ENCODE results near the gene RAC3. TPM values are rescaled to one million over a fixed set of nuclear protein-coding genes. Genes with fewer than 3 reads are reported as not detected.

Gene RAC3
- total and polyA plus RNA-seq, 10 donors = 0.60 to 3.4 (median 1.1) TPM; not detected in 2

GRCh38 chr17:82006468-82007227 is 24.8 kb upstream of the RAC3 start:
- TF ChIP-seq POLR2AphosphoS5 (IDR thresholded peaks at IDR 0.05) = no peak
- TF ChIP-seq CTCF (IDR thresholded peaks at IDR 0.05 in 8 of 11, conservative IDR thresholded peaks at IDR 0.05 in 3 of 11) = no peak
- no peak for TF ChIP-seq POLR2A (IDR thresholded peaks at IDR 0.05)
- peaks cover 0 to 13% (median 2%) of the 10 kb centered on the region in 6 donors for H3K4me1 ChIP-seq
- H3K36me3 ChIP-seq = peaks cover 0 to 35% (median 2%) of the 10 kb centered on the region in 6 donors
- no peak for DNase-seq
- H3K27ac ChIP-seq = no peak overlapping the region
- H3K27me3 ChIP-seq (replicated peaks in 1 of 7) = no peaks in the 10 kb centered on the region
- no peak overlapping the region for H3K4me3 ChIP-seq
- intact Hi-C loops (cut with DNase I; ENCODE audit: low total_unique reads) = no loop called here
- no peaks in the 10 kb centered on the region for H3K9me3 ChIP-seq
- WGBS, 5 donors = 83 to 88% (median 87%) methylated on average over 19 to 24 of the region's 24 CpGs

GRCh38 chr17:82007228-82007494 is 24.3 kb upstream of the RAC3 start:
- TF ChIP-seq POLR2AphosphoS5 (IDR thresholded peaks at IDR 0.05) (no peak), CTCF (IDR thresholded peaks at IDR 0.05 in 8 of 11, conservative IDR thresholded peaks at IDR 0.05 in 3 of 11) (no peak), POLR2A (IDR thresholded peaks at IDR 0.05) (no peak)
- H3K4me1 ChIP-seq = peaks cover 0 to 16% (median 4%) of the 10 kb centered on the region in 6 donors
- no peaks in the 10 kb centered on the region for H3K9me3 ChIP-seq
- no peak overlapping the region for H3K27ac ChIP-seq
- intact Hi-C loops (cut with DNase I; ENCODE audit: low total_unique reads) = no loop called here
- H3K4me3 ChIP-seq = no peak overlapping the region
- DNase-seq = no peak
- H3K27me3 ChIP-seq (replicated peaks in 1 of 7) = no peaks in the 10 kb centered on the region
- peaks cover 0 to 40% (median 2%) of the 10 kb centered on the region in 6 donors for H3K36me3 ChIP-seq
- WGBS, 5 donors = 87 to 100% (median 96%) methylated on average over 1 to 6 of the region's 6 CpGs

GRCh38 chr17:82007495-82008257 is 23.8 kb upstream of the RAC3 start:
- DNase-seq = no peak
- Histone ChIP-seq H3K36me3 (peaks cover 0 to 45% (median 2%) of the 10 kb centered on the region in 6 donors), H3K9me3 (no peaks in the 10 kb centered on the region), H3K4me1 (peaks cover 0 to 21% (median 7%) of the 10 kb centered on the region in 6 donors), H3K27ac (no peak overlapping the region), H3K4me3 (no peak overlapping the region), H3K27me3 (replicated peaks in 1 of 7) (no peaks in the 10 kb centered on the region)
- WGBS, 5 donors = 68 to 93% (median 87%) methylated on average over 12 to 30 of the region's 30 CpGs
- TF ChIP-seq CTCF (IDR thresholded peaks at IDR 0.05 in 8 of 11, conservative IDR thresholded peaks at IDR 0.05 in 3 of 11) (no peak), POLR2AphosphoS5 (IDR thresholded peaks at IDR 0.05) (no peak), POLR2A (IDR thresholded peaks at IDR 0.05) (no peak)
- intact Hi-C loops (cut with DNase I; ENCODE audit: low total_unique reads) = no loop called here
